Measurements from ENCODE around the gene LILRB5.

DNA sequence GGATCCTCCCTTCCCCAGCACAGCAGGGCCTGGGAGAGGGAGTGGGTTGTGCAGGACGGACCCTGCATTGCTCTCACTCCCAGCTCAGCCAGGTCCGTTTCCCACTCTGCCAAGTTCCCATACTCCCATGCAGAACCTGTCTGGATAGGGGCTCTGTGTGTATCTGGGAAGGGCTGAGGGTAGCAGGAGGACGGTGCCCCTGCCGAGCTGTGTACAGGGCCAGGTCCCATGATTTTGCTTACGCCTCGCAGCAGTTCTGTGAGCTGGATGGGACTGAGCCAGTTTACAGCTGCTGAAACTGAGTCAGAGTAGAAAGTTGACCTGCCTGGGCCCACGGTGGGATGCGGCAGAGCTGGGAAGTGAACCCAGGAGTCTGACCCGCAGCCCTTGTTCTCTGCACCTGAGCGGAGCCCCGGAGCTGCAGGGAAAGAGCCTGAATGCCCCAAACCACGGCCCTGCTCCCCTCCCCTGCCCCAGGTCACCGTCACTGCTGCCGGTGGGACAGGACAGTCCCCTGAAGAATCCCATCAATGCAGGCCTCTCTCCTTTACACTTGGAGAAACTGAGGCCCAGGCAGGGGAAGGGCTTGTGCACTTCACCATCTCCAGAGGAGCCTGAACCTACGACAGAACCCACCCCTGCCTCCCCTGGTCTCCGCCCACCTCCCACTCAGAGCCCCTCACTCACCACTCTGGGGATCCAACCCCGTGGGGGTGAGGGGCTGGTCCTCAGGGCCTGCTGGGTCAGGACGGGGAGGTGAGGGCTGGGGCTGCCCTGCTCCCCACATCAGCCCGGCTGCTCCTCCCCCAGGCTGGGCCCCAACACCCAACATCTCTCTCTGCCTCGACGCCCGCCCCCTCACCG is 3.5 kb downstream of the LILRB5 start:
- TF ChIP-seq, protein P1, sequence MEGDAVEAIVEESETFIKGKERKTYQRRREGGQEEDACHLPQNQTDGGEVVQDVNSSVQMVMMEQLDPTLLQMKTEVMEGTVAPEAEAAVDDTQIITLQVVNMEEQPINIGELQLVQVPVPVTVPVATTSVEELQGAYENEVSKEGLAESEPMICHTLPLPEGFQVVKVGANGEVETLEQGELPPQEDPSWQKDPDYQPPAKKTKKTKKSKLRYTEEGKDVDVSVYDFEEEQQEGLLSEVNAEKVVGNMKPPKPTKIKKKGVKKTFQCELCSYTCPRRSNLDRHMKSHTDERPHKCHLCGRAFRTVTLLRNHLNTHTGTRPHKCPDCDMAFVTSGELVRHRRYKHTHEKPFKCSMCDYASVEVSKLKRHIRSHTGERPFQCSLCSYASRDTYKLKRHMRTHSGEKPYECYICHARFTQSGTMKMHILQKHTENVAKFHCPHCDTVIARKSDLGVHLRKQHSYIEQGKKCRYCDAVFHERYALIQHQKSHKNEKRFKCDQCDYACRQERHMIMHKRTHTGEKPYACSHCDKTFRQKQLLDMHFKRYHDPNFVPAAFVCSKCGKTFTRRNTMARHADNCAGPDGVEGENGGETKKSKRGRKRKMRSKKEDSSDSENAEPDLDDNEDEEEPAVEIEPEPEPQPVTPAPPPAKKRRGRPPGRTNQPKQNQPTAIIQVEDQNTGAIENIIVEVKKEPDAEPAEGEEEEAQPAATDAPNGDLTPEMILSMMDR (IDR thresholded peaks at IDR 0.05; ENCODE audit: low read length): no peak
- no peak for TF ChIP-seq EZH2 (IDR thresholded peaks at IDR 0.05; ENCODE audit: borderline replicate concordance, low read length)
